CD4-positive, alpha-beta T cell (primary cell): Measurements from ENCODE around the gene MYH15. TPM values are rescaled to one million over a fixed set of nuclear protein-coding genes. Genes with fewer than 3 reads are reported as not detected.

Experiments
- ATAC-seq: fragments of 200-7000 bp; cut with Tn5 transposase; one replicate; pipeline ENCODE4 v1.10.0; 2022; ENCODE audit warnings: mild to moderate bottlenecking; ENCODE audit not compliant: poor library complexity
- CTCF ChIA-PET: fragments of 350-600 bp; sonication (Branson Sonifier 250); formaldehyde crosslinking; loops from one replicate; lab custom pipeline; 2021; ENCODE audit warnings: antibody characterized with exemption, inconsistent platforms; lab: Charles Lee
- POLR2A ChIA-PET: fragments of 350-600 bp; sonication (Branson Sonifier 250); formaldehyde crosslinking; loops from one replicate; lab custom pipeline; 2021; ENCODE audit warnings: antibody characterized with exemption, inconsistent platforms; lab: Charles Lee
- DNase-seq, 14 experiments: peaks; one replicate each; pipeline ENCODE4 v3.0.0-alpha.2; 2013 to 2020; ENCODE audit warnings: mixed read lengths in 2 of 14
- H3K27ac ChIP-seq, 2 donors: one replicate each; pipeline versions ENCODE4 v1.5.1 to v1.7.0; 2013; ENCODE audit warnings: low read length in 2 of 2, low read depth in 1 of 2, mild to moderate bottlenecking in 1 of 2
- H3K27me3 ChIP-seq, 2 experiments: 1 replicate in 1 of 2; 2 replicates in 1 of 2; pipeline versions ENCODE4 v1.6.1 to v1.7.0; 2013; ENCODE audit warnings: low read length in 2 of 2, control low read depth in 1 of 2, mild to moderate bottlenecking in 1 of 2, moderate library complexity in 1 of 2; ENCODE audit not compliant: insufficient read depth in 2 of 2, control insufficient read depth in 1 of 2
- H3K36me3 ChIP-seq: one replicate; pipeline ENCODE4 v1.6.1; 2013; ENCODE audit warnings: low read length, control low read depth; ENCODE audit not compliant: insufficient read depth
- H3K4me1 ChIP-seq: one replicate; pipeline ENCODE4 v1.6.1; 2013; ENCODE audit warnings: low read length, control low read depth; ENCODE audit not compliant: insufficient read depth
- H3K4me3 ChIP-seq: one replicate; pipeline ENCODE4 v1.5.1; 2013; ENCODE audit warnings: mild to moderate bottlenecking, low read length, moderate library complexity
- H3K9me3 ChIP-seq, 2 experiments: 1 replicate in 1 of 2; 2 replicates in 1 of 2; pipeline versions ENCODE4 v1.6.1 to v1.7.0; 2013; ENCODE audit warnings: low read length in 2 of 2, mild to moderate bottlenecking in 2 of 2, control low read depth in 1 of 2, moderate library complexity in 1 of 2; ENCODE audit not compliant: control insufficient read depth in 1 of 2, insufficient read depth in 1 of 2
- H3K27ac Mint-ChIP-seq: one replicate; pipeline ENCODE4 v1.8.0; 2020; ENCODE audit warnings: mixed read lengths
- H3K27me3 Mint-ChIP-seq: one replicate; pipeline ENCODE4 v1.8.0; 2021; ENCODE audit warnings: mixed read lengths
- H3K36me3 Mint-ChIP-seq: one replicate; pipeline ENCODE4 v1.8.0; 2021; ENCODE audit warnings: low read depth, mixed read lengths
- H3K4me1 Mint-ChIP-seq: one replicate; pipeline ENCODE4 v1.8.0; 2021; ENCODE audit warnings: low read depth, mixed read lengths
- H3K4me3 Mint-ChIP-seq: one replicate; pipeline ENCODE4 v1.8.0; 2020; ENCODE audit warnings: mild to moderate bottlenecking, mixed read lengths
- H3K9me3 Mint-ChIP-seq: one replicate; pipeline ENCODE4 v1.8.0; 2020; ENCODE audit warnings: mixed read lengths
- intact Hi-C, 2 experiments: fragments of 100-400 bp; cut with DNase I in 1 of 2; cut with micrococcal nuclease in 1 of 2; formaldehyde crosslinking; loops; one replicate each; pipeline versions ENCODE4 v1.15.1 to v1.9.0; 2023 to 2025; cut with DNase I, micrococcal nuclease
- total RNA-seq, 174 experiments: library from RNA in 2 of 174; stranded (reverse) in 2 of 174; gene quantifications; one replicate each; pipeline ENCODE4 v1.2.3 and lab custom pipeline; 2021 to 2026
- TF ChIP-seq, protein P1 (sequence below): fragments of 200-600 bp; IDR thresholded peaks from one replicate; pipeline ENCODE4 v1.8.0; 2022; ENCODE audit warnings: antibody characterized with exemption, mild to moderate bottlenecking

Gene MYH15
- total RNA-seq, 2 experiments from 2014 or later, result 0.05 to 0.08 TPM

DNA sequence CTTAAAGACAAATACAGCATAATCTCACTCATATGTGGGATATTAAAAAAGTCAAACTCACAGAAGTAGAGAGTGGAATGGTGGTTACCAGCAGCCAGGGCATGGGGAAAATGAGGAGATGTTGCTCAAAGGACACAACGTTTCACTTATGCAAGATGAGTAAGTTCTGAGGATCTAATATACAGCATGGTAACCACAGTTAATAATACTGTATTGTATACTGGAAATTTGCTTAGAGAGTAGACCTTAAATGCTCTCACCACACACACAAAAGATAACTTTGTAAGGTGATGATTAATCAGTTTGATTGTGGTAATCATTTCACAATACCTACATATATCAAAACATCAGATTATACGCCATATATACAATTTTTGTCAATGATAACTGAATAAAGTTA lies 60.0 kb downstream of the MYH15 start:
- Histone ChIP-seq H3K27me3 (no peaks in the 10 kb centered on the region), H3K36me3 (no peaks in the 10 kb centered on the region), H3K27ac (no peak overlapping the region), H3K4me1 (no peaks in the 10 kb centered on the region), H3K4me3 (no peak overlapping the region), H3K9me3 (peaks cover 9 to 14% of the 10 kb centered on the region in 2 experiments)
- Mint-ChIP-seq H3K27ac (no peak overlapping the region), H3K4me1 (no peaks in the 10 kb centered on the region), H3K4me3 (no peak overlapping the region), H3K9me3 (peaks cover 22% of the 10 kb centered on the region), H3K36me3 (peaks cover 7% of the 10 kb centered on the region), H3K27me3 (no peaks in the 10 kb centered on the region)
- DNase-seq (no peak), ATAC-seq (no peak)
- intact Hi-C loops, result no loop called here
- ChIA-PET CTCF (no interaction called here), POLR2A (no interaction called here)
- TF ChIP-seq, protein P1, sequence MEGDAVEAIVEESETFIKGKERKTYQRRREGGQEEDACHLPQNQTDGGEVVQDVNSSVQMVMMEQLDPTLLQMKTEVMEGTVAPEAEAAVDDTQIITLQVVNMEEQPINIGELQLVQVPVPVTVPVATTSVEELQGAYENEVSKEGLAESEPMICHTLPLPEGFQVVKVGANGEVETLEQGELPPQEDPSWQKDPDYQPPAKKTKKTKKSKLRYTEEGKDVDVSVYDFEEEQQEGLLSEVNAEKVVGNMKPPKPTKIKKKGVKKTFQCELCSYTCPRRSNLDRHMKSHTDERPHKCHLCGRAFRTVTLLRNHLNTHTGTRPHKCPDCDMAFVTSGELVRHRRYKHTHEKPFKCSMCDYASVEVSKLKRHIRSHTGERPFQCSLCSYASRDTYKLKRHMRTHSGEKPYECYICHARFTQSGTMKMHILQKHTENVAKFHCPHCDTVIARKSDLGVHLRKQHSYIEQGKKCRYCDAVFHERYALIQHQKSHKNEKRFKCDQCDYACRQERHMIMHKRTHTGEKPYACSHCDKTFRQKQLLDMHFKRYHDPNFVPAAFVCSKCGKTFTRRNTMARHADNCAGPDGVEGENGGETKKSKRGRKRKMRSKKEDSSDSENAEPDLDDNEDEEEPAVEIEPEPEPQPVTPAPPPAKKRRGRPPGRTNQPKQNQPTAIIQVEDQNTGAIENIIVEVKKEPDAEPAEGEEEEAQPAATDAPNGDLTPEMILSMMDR, result no peak

DNA sequence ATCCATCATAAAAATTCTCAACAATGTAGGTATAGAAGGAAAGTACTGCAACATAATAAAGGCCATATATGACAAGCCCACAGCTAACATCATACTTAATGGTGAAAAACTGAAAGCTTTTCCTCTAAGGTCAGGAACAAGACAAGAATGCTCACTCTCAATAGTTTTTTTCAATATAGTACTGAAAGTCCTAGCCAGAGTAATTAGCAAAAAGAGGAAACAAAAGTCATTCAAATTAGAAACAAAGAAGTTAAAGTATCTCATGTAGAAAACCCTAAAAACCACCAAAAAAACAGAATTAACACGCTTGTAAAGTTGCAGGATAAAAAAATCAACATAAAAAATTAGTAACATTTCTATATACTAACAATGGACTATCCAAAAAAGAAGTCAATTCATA lies 61.8 kb downstream of the MYH15 start:
- H3K36me3 ChIP-seq, result no peaks in the 10 kb centered on the region
- no peak overlapping the region for H3K4me3 ChIP-seq
- H3K4me1 ChIP-seq, result no peaks in the 10 kb centered on the region
- no peak overlapping the region for H3K27ac Mint-ChIP-seq
- H3K9me3 Mint-ChIP-seq, result peaks cover 18% of the 10 kb centered on the region
- TF ChIP-seq, protein P1, result no peak
- intact Hi-C loops, result no loop called here
- no peak overlapping the region for H3K27ac ChIP-seq
- H3K36me3 Mint-ChIP-seq, result peaks cover 7% of the 10 kb centered on the region
- ATAC-seq, result no peak
- no peaks in the 10 kb centered on the region for H3K27me3 ChIP-seq
- no peaks in the 10 kb centered on the region for H3K27me3 Mint-ChIP-seq
- no peaks in the 10 kb centered on the region for H3K4me1 Mint-ChIP-seq
- CTCF ChIA-PET, result interaction anchor here (0.7 kb wide), 1 partner anchor 264 kb away, joined by 3 read pairs; no protein-coding TSS in a partner anchor
- POLR2A ChIA-PET, result no interaction called here
- H3K4me3 Mint-ChIP-seq, result no peak overlapping the region
- DNase-seq, result no peak
- peaks cover 9 to 14% of the 10 kb centered on the region in 2 experiments for H3K9me3 ChIP-seq

DNA sequence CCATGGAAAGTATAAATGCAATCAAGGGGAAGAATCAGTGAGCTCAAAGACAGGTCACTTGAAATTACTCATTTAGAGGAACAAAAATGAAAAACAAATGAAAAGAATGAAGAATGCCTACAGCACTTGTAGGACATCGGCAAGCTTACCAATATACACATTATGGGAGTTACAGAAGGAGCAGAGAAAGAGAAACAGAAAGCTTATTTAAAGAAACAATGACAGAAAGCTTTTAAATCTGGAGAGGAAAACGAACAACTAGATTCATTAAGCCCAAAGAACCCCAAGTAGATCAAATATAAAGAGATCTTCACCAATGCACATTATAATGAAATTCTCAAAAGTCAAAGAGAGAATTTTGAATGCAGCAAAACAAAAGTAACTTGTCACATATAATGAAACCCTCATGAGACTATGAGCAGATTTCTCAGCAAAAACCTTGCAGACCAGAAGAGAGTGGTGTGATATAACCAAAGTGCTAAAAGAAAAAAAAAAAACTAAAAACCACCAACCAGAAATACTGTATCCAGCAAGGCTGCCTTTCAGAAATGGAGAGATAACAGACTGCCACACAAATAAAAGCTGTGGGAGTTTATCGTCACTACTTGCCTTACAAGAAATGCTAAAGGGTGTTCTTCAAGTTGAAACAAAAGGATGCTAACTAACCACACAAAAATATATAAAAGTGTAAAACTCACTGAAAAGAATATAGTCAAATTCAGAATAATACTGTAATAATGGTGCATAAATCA lies 63.1 kb downstream of the MYH15 start:
- peaks cover 4% of the 10 kb centered on the region for H3K27me3 Mint-ChIP-seq
- DNase-seq (no peak), ATAC-seq (no peak)
- intact Hi-C loops, result no loop called here
- no peaks in the 10 kb centered on the region for H3K4me1 Mint-ChIP-seq
- H3K9me3 Mint-ChIP-seq, result peaks cover 18% of the 10 kb centered on the region
- H3K36me3 Mint-ChIP-seq, result peaks cover 7% of the 10 kb centered on the region
- no peaks in the 10 kb centered on the region for H3K27me3 ChIP-seq
- ChIA-PET POLR2A (no interaction called here), CTCF (no interaction called here)
- H3K36me3 ChIP-seq, result no peaks in the 10 kb centered on the region
- no peak overlapping the region for H3K27ac ChIP-seq
- peaks cover 9 to 14% of the 10 kb centered on the region in 2 experiments for H3K9me3 ChIP-seq
- TF ChIP-seq, protein P1, result no peak
- H3K27ac Mint-ChIP-seq, result no peak overlapping the region
- no peak overlapping the region for H3K4me3 ChIP-seq
- no peaks in the 10 kb centered on the region for H3K4me1 ChIP-seq
- H3K4me3 Mint-ChIP-seq, result no peak overlapping the region
